SK-N-SH treated with all-trans-retinoic acid at 6 μM for 48 hours (cell line): ENCODE results near the gene GDAP1L1.
"Not testable (repeated sequence)": the region's sequence is repeated elsewhere in the genome, so short reads cannot be mapped to it uniquely, and the experiment has no call there.

ENCODE experiments used
- ATAC-seq: fragments of 200-7000 bp; cut with Tn5 transposase; 3 replicates; pipeline ENCODE4 v1.9.1; 2020; ENCODE audit warnings: mild to moderate bottlenecking, moderate library complexity
- ARNTL ChIP-seq: fragments of 450-650 bp; formaldehyde crosslinking; IDR thresholded peaks from 2 replicates; pipeline ENCODE4 v1.5.0; 2020; ENCODE audit warnings: low read depth, mild to moderate bottlenecking, moderate library complexity, borderline replicate concordance
- BACH2 ChIP-seq: fragments of 250-450 bp; sonication (Bioruptor Pico); IDR thresholded peaks from 2 replicates; pipeline ENCODE4 v1.9.0; 2021; ENCODE audit warnings: mild to moderate bottlenecking, borderline replicate concordance
- CREB5 ChIP-seq: fragments of 250-450 bp; sonication (Bioruptor Pico); IDR thresholded peaks from 2 replicates; pipeline ENCODE4 v1.5.1; 2020; ENCODE audit warnings: low read depth, mild to moderate bottlenecking, moderate library complexity
- CSDC2 ChIP-seq: fragments of 250-450 bp; sonication (Bioruptor Pico); IDR thresholded peaks from 2 replicates; pipeline ENCODE4 v1.5.0; 2020; ENCODE audit warnings: mild to moderate bottlenecking, moderate library complexity
- ESRRG ChIP-seq: fragments of 250-450 bp; sonication (Bioruptor Pico); IDR thresholded peaks from 2 replicates; pipeline ENCODE4 v1.6.1; 2021; ENCODE audit warnings: mild to moderate bottlenecking
- GLIS3 ChIP-seq: fragments of 250-450 bp; sonication (Bioruptor Pico); IDR thresholded peaks from 2 replicates; pipeline ENCODE4 v1.5.0; 2020; ENCODE audit warnings: mild to moderate bottlenecking, moderate library complexity
- ISL1 ChIP-seq: fragments of 250-450 bp; sonication (Bioruptor Pico); IDR thresholded peaks from 2 replicates; pipeline ENCODE4 v2.1.2; 2022; ENCODE audit warnings: mild to moderate bottlenecking, moderate library complexity
- OSR1 ChIP-seq: fragments of 250-450 bp; sonication (Bioruptor Pico); IDR thresholded peaks from 2 replicates; pipeline ENCODE4 v1.8.0; 2022; ENCODE audit warnings: moderate library complexity, mild to moderate bottlenecking, inconsistent platforms
- PATZ1 ChIP-seq: fragments of 250-450 bp; sonication (Bioruptor Pico); IDR thresholded peaks from 2 replicates; pipeline ENCODE4 v1.8.0; 2020; ENCODE audit warnings: mild to moderate bottlenecking, moderate library complexity, borderline replicate concordance
- PPARA ChIP-seq: fragments of 250-450 bp; sonication (Bioruptor Pico); IDR thresholded peaks from 2 replicates; pipeline ENCODE4 v1.5.0; 2020; ENCODE audit warnings: mild to moderate bottlenecking, borderline replicate concordance
- RARB ChIP-seq: fragments of 250-450 bp; sonication (Bioruptor Pico); IDR thresholded peaks from 2 replicates; pipeline ENCODE4 v1.8.0; 2021; ENCODE audit warnings: mild to moderate bottlenecking, moderate library complexity
- SNAI2 ChIP-seq: fragments of 250-450 bp; sonication (Bioruptor Pico); IDR thresholded peaks from 2 replicates; pipeline ENCODE4 v1.5.0; 2020; ENCODE audit warnings: mild to moderate bottlenecking, moderate library complexity
- TCF4 ChIP-seq: fragments of 250-450 bp; sonication (Bioruptor Pico); IDR thresholded peaks from 2 replicates; pipeline ENCODE4 v1.8.0; 2021; ENCODE audit warnings: mild to moderate bottlenecking, moderate library complexity, borderline replicate concordance
- TOX ChIP-seq: fragments of 250-450 bp; sonication (Bioruptor Pico); IDR thresholded peaks from 2 replicates; pipeline ENCODE4 v1.8.0; 2021; ENCODE audit warnings: mild to moderate bottlenecking, moderate library complexity, borderline replicate concordance
- TSHZ2 ChIP-seq: fragments of 250-450 bp; sonication (Bioruptor Pico); IDR thresholded peaks from 2 replicates; pipeline ENCODE4 v1.5.0; 2020; ENCODE audit warnings: mild to moderate bottlenecking, moderate library complexity
- ZC3H10 ChIP-seq: fragments of 250-450 bp; sonication (Bioruptor Pico); IDR thresholded peaks from 2 replicates; pipeline ENCODE4 v1.5.1; 2021; ENCODE audit warnings: mild to moderate bottlenecking, moderate library complexity
- ZFP3 ChIP-seq: fragments of 250-450 bp; sonication (Bioruptor Pico); IDR thresholded peaks from 2 replicates; pipeline ENCODE4 v1.5.0; 2020; ENCODE audit warnings: mild to moderate bottlenecking, moderate library complexity
- ZFP30 ChIP-seq: fragments of 450-650 bp; formaldehyde crosslinking; IDR thresholded peaks from 2 replicates; pipeline ENCODE4 v1.5.0; 2022; ENCODE audit warnings: mild to moderate bottlenecking, moderate library complexity
- ZNF565 ChIP-seq: fragments of 450-650 bp; formaldehyde crosslinking; conservative IDR thresholded peaks from 2 replicates; pipeline ENCODE4 v1.5.0; 2020; ENCODE audit warnings: low read depth, mild to moderate bottlenecking, moderate library complexity
- ZNF70 ChIP-seq: fragments of 450-650 bp; formaldehyde crosslinking; IDR thresholded peaks from 2 replicates; pipeline ENCODE4 v1.5.0; 2020; ENCODE audit warnings: mild to moderate bottlenecking, moderate library complexity
- ZNF8 ChIP-seq: fragments of 450-650 bp; formaldehyde crosslinking; IDR thresholded peaks from 2 replicates; pipeline ENCODE4 v1.5.0; 2020; ENCODE audit warnings: mild to moderate bottlenecking, moderate library complexity

GDAP1L1 gene

GRCh38 chr20:44234566-44235317, 12.4 kb upstream of the GDAP1L1 start (continued):
- no peak for TF ChIP-seq TOX (CRISPR knock-in tag)

GRCh38 chr20:44235702-44236101, 11.4 kb upstream of the GDAP1L1 start:
- ATAC-seq, result no peak
- TF ChIP-seq OSR1, result no peak
- TF ChIP-seq ZNF70 (CRISPR knock-in tag), result no peak
- TF ChIP-seq ZFP3 (CRISPR knock-in tag), result no peak
- no peak for TF ChIP-seq TOX (CRISPR knock-in tag)
- TF ChIP-seq GLIS3 (CRISPR knock-in tag), result no peak
- no peak for TF ChIP-seq CSDC2 (CRISPR knock-in tag)
- TF ChIP-seq ESRRG (CRISPR knock-in tag), result no peak
- TF ChIP-seq ZFP30 (CRISPR knock-in tag), result no peak
- no peak for TF ChIP-seq RARB

GRCh38 chr20:44236840-44237239, 10.3 kb upstream of the GDAP1L1 start:
- not testable (repeated sequence) for ATAC-seq

GRCh38 chr20:44241796-44242195, 5.3 kb upstream of the GDAP1L1 start:
- TF ChIP-seq SNAI2 (CRISPR knock-in tag), result no peak
- no peak for TF ChIP-seq RARB
- no peak for TF ChIP-seq TCF4
- TF ChIP-seq ZFP3 (CRISPR knock-in tag), result no peak
- no peak for TF ChIP-seq TOX (CRISPR knock-in tag)
- TF ChIP-seq ZNF8, result no peak
- TF ChIP-seq BACH2, result no peak
- ATAC-seq, result no peak

- no peak for TF ChIP-seq SNAI2 (CRISPR knock-in tag)
- TF ChIP-seq ISL1 (CRISPR knock-in tag), result no peak
- no peak for TF ChIP-seq PPARA (CRISPR knock-in tag)
- no peak for TF ChIP-seq ZNF8
- ATAC-seq, result no peak
Measured at GRCh38 chr20:44245977-44246376, 1.1 kb upstream of the GDAP1L1 start.

GRCh38 chr20:44247586-44248409, 690 bp downstream of the GDAP1L1 start:
- peak; percentile 83 for ATAC-seq
- TF ChIP-seq ZFP30 (CRISPR knock-in tag) (0 out of 2 replicates have a peak, but pooled peaks have one; percentile 14), ZFP3 (CRISPR knock-in tag) (no peak)

GRCh38 chr20:44248410-44248759, 1.3 kb downstream of the GDAP1L1 start:
- TF ChIP-seq PATZ1, result no peak
- no peak for TF ChIP-seq ZNF8
- no peak for TF ChIP-seq ZNF565 (CRISPR knock-in tag)
- TF ChIP-seq RARB, result no peak
- no peak for TF ChIP-seq CSDC2 (CRISPR knock-in tag)
- TF ChIP-seq, all 23 proteins: peak for 0
- ATAC-seq, result no peak; the same call in 2 of the 3 replicates

- ATAC-seq, result no peak
- no peak for TF ChIP-seq ISL1 (CRISPR knock-in tag)
Measured at GRCh38 chr20:44251284-44251683, 4.2 kb downstream of the GDAP1L1 start.

- no peak for TF ChIP-seq CREB5 (CRISPR knock-in tag)
- TF ChIP-seq TOX (CRISPR knock-in tag), result no peak
- TF ChIP-seq ISL1 (CRISPR knock-in tag), result no peak
- TF ChIP-seq ZNF565 (CRISPR knock-in tag), result no peak
- no peak for TF ChIP-seq GLIS3 (CRISPR knock-in tag)
- no peak for TF ChIP-seq PPARA (CRISPR knock-in tag)
- no peak for TF ChIP-seq ESRRG (CRISPR knock-in tag)
- TF ChIP-seq ARNTL (CRISPR knock-in tag), result no peak
- TF ChIP-seq RARB, result no peak
- TF ChIP-seq TSHZ2 (CRISPR knock-in tag), result no peak
- no peak for TF ChIP-seq ZC3H10 (CRISPR knock-in tag)
- TF ChIP-seq BACH2, result no peak
- no peak for TF ChIP-seq ZFP30 (CRISPR knock-in tag)
- TF ChIP-seq ZNF8, result no peak
Measured at GRCh38 chr20:44253528-44253927, 6.4 kb downstream of the GDAP1L1 start.

More at GRCh38 chr20:44253528-44253927, 6.4 kb downstream of the GDAP1L1 start:
- no peak; the same call in 2 of the 3 replicates for ATAC-seq
